DOHH2 (cell line): Measurements from ENCODE around the gene SLC25A25.

Experiments used
- H3F3A ChIP-seq: fragments of 200-600 bp; sonication (generic), shearing (Covaris generic); 2 replicates; pipeline ENCODE4 v1.6.0; 2016; ENCODE audit warnings: antibody characterized with exemption, mild to moderate bottlenecking; ENCODE audit not compliant: control insufficient read depth, insufficient read depth
- H3K27ac ChIP-seq: fragments of 200-600 bp; sonication (generic); 2 replicates; pipeline ENCODE4 v1.5.1; 2014; ENCODE audit warnings: low read depth, mild to moderate bottlenecking, low read length, moderate library complexity
- H3K27me3 ChIP-seq: fragments of 200-600 bp; sonication (generic); 2 replicates; pipeline ENCODE4 v1.6.1; 2014; ENCODE audit warnings: mild to moderate bottlenecking, low read length, mixed read lengths; ENCODE audit not compliant: control insufficient read depth
- H3K36me3 ChIP-seq: fragments of 200-600 bp; sonication (generic); 2 replicates; pipeline ENCODE4 v1.6.1; 2014; ENCODE audit warnings: mild to moderate bottlenecking, low read length, moderate library complexity, mixed read lengths; ENCODE audit not compliant: control insufficient read depth
- H3K4me1 ChIP-seq: fragments of 200-600 bp; sonication (generic); 2 replicates; pipeline ENCODE4 v1.6.1; 2014; ENCODE audit warnings: mild to moderate bottlenecking, low read length, mixed read lengths; ENCODE audit not compliant: control insufficient read depth
- H3K4me2 ChIP-seq: fragments of 200-600 bp; sonication (generic); 2 replicates; pipeline ENCODE4 v1.6.0; 2014; ENCODE audit warnings: mild to moderate bottlenecking, low read length, moderate library complexity
- H3K4me3 ChIP-seq: fragments of 200-600 bp; sonication (generic); 2 replicates; pipeline ENCODE4 v1.5.1; 2014; ENCODE audit warnings: mild to moderate bottlenecking, low read length, mixed read lengths
- H3K79me2 ChIP-seq: fragments of 200-600 bp; sonication (generic); 2 replicates; pipeline ENCODE4 v1.6.1; 2014; ENCODE audit warnings: mild to moderate bottlenecking, low read length, mixed read lengths; ENCODE audit not compliant: control insufficient read depth
- H3K9me2 ChIP-seq: fragments of 200-600 bp; sonication (generic); replicated peaks from 2 replicates; pipeline ENCODE4 v1.6.1; 2014; ENCODE audit warnings: mild to moderate bottlenecking, low read length, mixed read lengths; ENCODE audit not compliant: control insufficient read depth
- H3K9me3 ChIP-seq: fragments of 200-600 bp; sonication (generic); 2 replicates; pipeline ENCODE4 v1.6.1; 2014; ENCODE audit warnings: antibody characterized with exemption, low read length, mixed read lengths; ENCODE audit not compliant: control insufficient read depth, insufficient read depth
- H4K20me1 ChIP-seq: fragments of 200-600 bp; sonication (generic); 2 replicates; pipeline ENCODE4 v1.6.0; 2014; ENCODE audit warnings: low read depth, mild to moderate bottlenecking, antibody characterized with exemption, low read length, moderate library complexity; ENCODE audit not compliant: control insufficient read depth, insufficient read depth
- CTCF ChIP-seq: fragments of 200-600 bp; sonication (generic); IDR thresholded peaks from one replicate; pipeline ENCODE4 v1.5.1; 2014; ENCODE audit warnings: antibody characterized with exemption, mild to moderate bottlenecking, low read depth, low read length; ENCODE audit not compliant: poor library complexity, severe bottlenecking
- EZH2phosphoT487 ChIP-seq: fragments of 200-600 bp; sonication (generic); IDR thresholded peaks from 2 replicates; pipeline ENCODE4 v1.6.1; 2017; ENCODE audit warnings: borderline replicate concordance, mild to moderate bottlenecking, antibody characterized with exemption, low read length, moderate library complexity, mixed read lengths

Gene SLC25A25

GRCh38 chr9:128051932-128052709 lies 15.9 kb upstream of the SLC25A25 start:
- no peaks in the 10 kb centered on the region; the same call in 1 of the 2 replicates for H3K27me3 ChIP-seq
- TF ChIP-seq EZH2phosphoT487 = no peak
- TF ChIP-seq CTCF = no peak
- no peaks in the 10 kb centered on the region for H3K36me3 ChIP-seq
- H3K79me2 ChIP-seq = no peaks in the 10 kb centered on the region
- no peaks in the 10 kb centered on the region for H4K20me1 ChIP-seq
- no peak overlapping the region for H3K4me3 ChIP-seq
- H3K4me1 ChIP-seq = peaks cover 14% of the 10 kb centered on the region
- H3F3A ChIP-seq = peaks cover 4% of the 10 kb centered on the region; the same call in 1 of the 2 replicates
- H3K27ac ChIP-seq = no peak overlapping the region
- no peaks in the 10 kb centered on the region for H3K9me2 ChIP-seq
- H3K9me3 ChIP-seq = no peaks in the 10 kb centered on the region
- H3K4me2 ChIP-seq = no peak overlapping the region

GRCh38 chr9:128053560-128053959 lies 14.5 kb upstream of the SLC25A25 start:
- no peak overlapping the region for H3K4me2 ChIP-seq
- H3K27ac ChIP-seq = no peak overlapping the region
- H3F3A ChIP-seq = peaks cover 4% of the 10 kb centered on the region; the same call in 1 of the 2 replicates
- no peak for TF ChIP-seq CTCF
- no peaks in the 10 kb centered on the region for H3K36me3 ChIP-seq
- no peaks in the 10 kb centered on the region for H4K20me1 ChIP-seq
- H3K9me3 ChIP-seq = no peaks in the 10 kb centered on the region
- H3K79me2 ChIP-seq = no peaks in the 10 kb centered on the region
- H3K4me3 ChIP-seq = no peak overlapping the region
- H3K27me3 ChIP-seq = no peaks in the 10 kb centered on the region; the same call in 1 of the 2 replicates
- peaks cover 14% of the 10 kb centered on the region for H3K4me1 ChIP-seq
- H3K9me2 ChIP-seq = no peaks in the 10 kb centered on the region

- TF ChIP-seq EZH2phosphoT487 = no peak
- TF ChIP-seq CTCF = no peak
These were observed 13.9 kb upstream of the SLC25A25 start for GRCh38 chr9:128054087-128054486.

More at GRCh38 chr9:128054087-128054486, 13.9 kb upstream of the SLC25A25 start:
- Histone ChIP-seq H3K4me2 (no peak overlapping the region), H3K79me2 (no peaks in the 10 kb centered on the region), H3K36me3 (no peaks in the 10 kb centered on the region), H3K27me3 (no peaks in the 10 kb centered on the region; the same call in 1 of the 2 replicates), H3F3A (peaks cover 4% of the 10 kb centered on the region; the same call in 1 of the 2 replicates), H4K20me1 (no peaks in the 10 kb centered on the region), H3K4me3 (no peak overlapping the region), H3K27ac (no peak overlapping the region), H3K9me2 (no peaks in the 10 kb centered on the region), H3K9me3 (no peaks in the 10 kb centered on the region), H3K4me1 (peaks cover 14% of the 10 kb centered on the region)
